ENCODE data around the gene AP3S2. TPM values are rescaled to one million over a fixed set of nuclear protein-coding genes. Genes with fewer than 3 reads are reported as not detected.

Gene AP3S2
- total and polyA plus RNA-seq, 2 of the 8 experiments (the other 6 are each of a cell fraction or from before 2014, with no cell fraction given): 19.2 to 45.4 TPM

DNA sequence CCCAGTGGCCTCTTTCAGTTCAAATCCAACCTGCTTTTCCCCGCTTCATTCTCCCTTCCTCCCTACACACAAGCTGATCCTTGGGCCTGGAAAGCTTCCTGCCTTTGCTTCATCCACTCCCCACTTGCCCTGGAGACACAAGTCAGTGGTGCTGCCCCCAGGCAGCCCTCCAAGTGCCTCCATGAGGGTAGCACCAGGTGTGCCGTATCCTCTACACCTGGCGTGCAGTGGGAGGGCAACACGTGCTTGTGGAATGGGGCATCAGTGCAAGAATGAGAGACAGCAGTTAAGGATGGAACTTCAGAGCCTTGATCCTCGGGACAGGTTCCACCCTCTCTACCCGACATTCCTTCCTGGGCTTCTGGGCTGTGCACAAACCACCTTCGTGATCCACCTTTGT lies 83.0 kb downstream of the AP3S2 start (continued):
- TF ChIP-seq, protein P1, sequence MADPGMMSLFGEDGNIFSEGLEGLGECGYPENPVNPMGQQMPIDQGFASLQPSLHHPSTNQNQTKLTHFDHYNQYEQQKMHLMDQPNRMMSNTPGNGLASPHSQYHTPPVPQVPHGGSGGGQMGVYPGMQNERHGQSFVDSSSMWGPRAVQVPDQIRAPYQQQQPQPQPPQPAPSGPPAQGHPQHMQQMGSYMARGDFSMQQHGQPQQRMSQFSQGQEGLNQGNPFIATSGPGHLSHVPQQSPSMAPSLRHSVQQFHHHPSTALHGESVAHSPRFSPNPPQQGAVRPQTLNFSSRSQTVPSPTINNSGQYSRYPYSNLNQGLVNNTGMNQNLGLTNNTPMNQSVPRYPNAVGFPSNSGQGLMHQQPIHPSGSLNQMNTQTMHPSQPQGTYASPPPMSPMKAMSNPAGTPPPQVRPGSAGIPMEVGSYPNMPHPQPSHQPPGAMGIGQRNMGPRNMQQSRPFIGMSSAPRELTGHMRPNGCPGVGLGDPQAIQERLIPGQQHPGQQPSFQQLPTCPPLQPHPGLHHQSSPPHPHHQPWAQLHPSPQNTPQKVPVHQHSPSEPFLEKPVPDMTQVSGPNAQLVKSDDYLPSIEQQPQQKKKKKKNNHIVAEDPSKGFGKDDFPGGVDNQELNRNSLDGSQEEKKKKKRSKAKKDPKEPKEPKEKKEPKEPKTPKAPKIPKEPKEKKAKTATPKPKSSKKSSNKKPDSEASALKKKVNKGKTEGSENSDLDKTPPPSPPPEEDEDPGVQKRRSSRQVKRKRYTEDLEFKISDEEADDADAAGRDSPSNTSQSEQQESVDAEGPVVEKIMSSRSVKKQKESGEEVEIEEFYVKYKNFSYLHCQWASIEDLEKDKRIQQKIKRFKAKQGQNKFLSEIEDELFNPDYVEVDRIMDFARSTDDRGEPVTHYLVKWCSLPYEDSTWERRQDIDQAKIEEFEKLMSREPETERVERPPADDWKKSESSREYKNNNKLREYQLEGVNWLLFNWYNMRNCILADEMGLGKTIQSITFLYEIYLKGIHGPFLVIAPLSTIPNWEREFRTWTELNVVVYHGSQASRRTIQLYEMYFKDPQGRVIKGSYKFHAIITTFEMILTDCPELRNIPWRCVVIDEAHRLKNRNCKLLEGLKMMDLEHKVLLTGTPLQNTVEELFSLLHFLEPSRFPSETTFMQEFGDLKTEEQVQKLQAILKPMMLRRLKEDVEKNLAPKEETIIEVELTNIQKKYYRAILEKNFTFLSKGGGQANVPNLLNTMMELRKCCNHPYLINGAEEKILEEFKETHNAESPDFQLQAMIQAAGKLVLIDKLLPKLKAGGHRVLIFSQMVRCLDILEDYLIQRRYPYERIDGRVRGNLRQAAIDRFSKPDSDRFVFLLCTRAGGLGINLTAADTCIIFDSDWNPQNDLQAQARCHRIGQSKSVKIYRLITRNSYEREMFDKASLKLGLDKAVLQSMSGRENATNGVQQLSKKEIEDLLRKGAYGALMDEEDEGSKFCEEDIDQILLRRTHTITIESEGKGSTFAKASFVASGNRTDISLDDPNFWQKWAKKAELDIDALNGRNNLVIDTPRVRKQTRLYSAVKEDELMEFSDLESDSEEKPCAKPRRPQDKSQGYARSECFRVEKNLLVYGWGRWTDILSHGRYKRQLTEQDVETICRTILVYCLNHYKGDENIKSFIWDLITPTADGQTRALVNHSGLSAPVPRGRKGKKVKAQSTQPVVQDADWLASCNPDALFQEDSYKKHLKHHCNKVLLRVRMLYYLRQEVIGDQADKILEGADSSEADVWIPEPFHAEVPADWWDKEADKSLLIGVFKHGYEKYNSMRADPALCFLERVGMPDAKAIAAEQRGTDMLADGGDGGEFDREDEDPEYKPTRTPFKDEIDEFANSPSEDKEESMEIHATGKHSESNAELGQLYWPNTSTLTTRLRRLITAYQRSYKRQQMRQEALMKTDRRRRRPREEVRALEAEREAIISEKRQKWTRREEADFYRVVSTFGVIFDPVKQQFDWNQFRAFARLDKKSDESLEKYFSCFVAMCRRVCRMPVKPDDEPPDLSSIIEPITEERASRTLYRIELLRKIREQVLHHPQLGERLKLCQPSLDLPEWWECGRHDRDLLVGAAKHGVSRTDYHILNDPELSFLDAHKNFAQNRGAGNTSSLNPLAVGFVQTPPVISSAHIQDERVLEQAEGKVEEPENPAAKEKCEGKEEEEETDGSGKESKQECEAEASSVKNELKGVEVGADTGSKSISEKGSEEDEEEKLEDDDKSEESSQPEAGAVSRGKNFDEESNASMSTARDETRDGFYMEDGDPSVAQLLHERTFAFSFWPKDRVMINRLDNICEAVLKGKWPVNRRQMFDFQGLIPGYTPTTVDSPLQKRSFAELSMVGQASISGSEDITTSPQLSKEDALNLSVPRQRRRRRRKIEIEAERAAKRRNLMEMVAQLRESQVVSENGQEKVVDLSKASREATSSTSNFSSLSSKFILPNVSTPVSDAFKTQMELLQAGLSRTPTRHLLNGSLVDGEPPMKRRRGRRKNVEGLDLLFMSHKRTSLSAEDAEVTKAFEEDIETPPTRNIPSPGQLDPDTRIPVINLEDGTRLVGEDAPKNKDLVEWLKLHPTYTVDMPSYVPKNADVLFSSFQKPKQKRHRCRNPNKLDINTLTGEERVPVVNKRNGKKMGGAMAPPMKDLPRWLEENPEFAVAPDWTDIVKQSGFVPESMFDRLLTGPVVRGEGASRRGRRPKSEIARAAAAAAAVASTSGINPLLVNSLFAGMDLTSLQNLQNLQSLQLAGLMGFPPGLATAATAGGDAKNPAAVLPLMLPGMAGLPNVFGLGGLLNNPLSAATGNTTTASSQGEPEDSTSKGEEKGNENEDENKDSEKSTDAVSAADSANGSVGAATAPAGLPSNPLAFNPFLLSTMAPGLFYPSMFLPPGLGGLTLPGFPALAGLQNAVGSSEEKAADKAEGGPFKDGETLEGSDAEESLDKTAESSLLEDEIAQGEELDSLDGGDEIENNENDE (IDR thresholded peaks at IDR 0.05; ENCODE audit: insufficient replicate concordance, low read length): no peak
- TF ChIP-seq BRCA1 (IDR thresholded peaks at IDR 0.05; ENCODE audit: low read depth, low read length): no peak
- no peak for TF ChIP-seq CHD2 (IDR thresholded peaks at IDR 0.05; ENCODE audit: low read length)
- TF ChIP-seq, protein P2, sequence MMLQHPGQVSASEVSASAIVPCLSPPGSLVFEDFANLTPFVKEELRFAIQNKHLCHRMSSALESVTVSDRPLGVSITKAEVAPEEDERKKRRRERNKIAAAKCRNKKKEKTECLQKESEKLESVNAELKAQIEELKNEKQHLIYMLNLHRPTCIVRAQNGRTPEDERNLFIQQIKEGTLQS (IDR thresholded peaks at IDR 0.05; ENCODE audit: insufficient read depth, low read depth, low read length): no peak
- TF ChIP-seq SP1 (IDR thresholded peaks at IDR 0.05; ENCODE audit: low read depth, low read length): no peak
- TF ChIP-seq HDAC2 (IDR thresholded peaks at IDR 0.05; ENCODE audit: borderline replicate concordance in 1 of 2, low read depth in 2 of 2, low read length in 2 of 2): no peak
- no peak for TF ChIP-seq POU5F1 (IDR thresholded peaks at IDR 0.05; ENCODE audit: low read depth, low read length)
- TF ChIP-seq POLR2AphosphoS5 (IDR thresholded peaks at IDR 0.05; ENCODE audit: low read depth, low read length): no peak
- TF ChIP-seq MAFK (IDR thresholded peaks at IDR 0.05; ENCODE audit: low read depth, low read length): no peak
- no peak for TF ChIP-seq SUZ12 (IDR thresholded peaks at IDR 0.05; ENCODE audit: low read length)
